Activated CD8-positive, alpha-beta T cell treated with anti-CD3 and anti-CD28 coated beads for 36 hours (primary cell): ENCODE results near the gene CCDC192. TPM values are rescaled to one million over a fixed set of nuclear protein-coding genes. Genes with fewer than 3 reads are reported as not detected.

ENCODE experiments used
- ATAC-seq: fragments of 200-7000 bp; cut with Tn5 transposase; one replicate; pipeline ENCODE4 v1.10.0; 2021; ENCODE audit warnings: mild to moderate bottlenecking, moderate library complexity
- CTCF ChIA-PET: fragments of 350-600 bp; sonication (Branson Sonifier 250); formaldehyde crosslinking; loops from one replicate; lab custom pipeline; 2021; ENCODE audit warnings: antibody characterized with exemption; lab: Charles Lee
- POLR2A ChIA-PET: fragments of 350-600 bp; sonication (Branson Sonifier 250); formaldehyde crosslinking; loops from one replicate; lab custom pipeline; 2021; ENCODE audit warnings: antibody characterized with exemption; lab: Charles Lee
- DNase-seq: peaks from one replicate; pipeline ENCODE4 v3.0.0-alpha.2; 2020
- H3K27ac Mint-ChIP-seq: one replicate; pipeline ENCODE4 v1.8.0; 2021; ENCODE audit warnings: mild to moderate bottlenecking, mixed read lengths
- H3K27me3 Mint-ChIP-seq: one replicate; pipeline ENCODE4 v1.8.0; 2021; ENCODE audit warnings: mixed read lengths
- H3K36me3 Mint-ChIP-seq: one replicate; pipeline ENCODE4 v1.8.0; 2021; ENCODE audit warnings: low read depth, mixed read lengths
- H3K4me1 Mint-ChIP-seq: one replicate; pipeline ENCODE4 v1.8.0; 2021; ENCODE audit warnings: low read depth, mixed read lengths
- H3K4me3 Mint-ChIP-seq: one replicate; pipeline ENCODE4 v1.8.0; 2021; ENCODE audit warnings: mild to moderate bottlenecking, moderate library complexity, mixed read lengths
- H3K9me3 Mint-ChIP-seq: one replicate; pipeline ENCODE4 v1.8.0; 2021; ENCODE audit warnings: mixed read lengths
- CTCF ChIP-seq: fragments of 200-600 bp; IDR thresholded peaks from one replicate; pipeline ENCODE4 v1.8.0; 2022; ENCODE audit warnings: antibody characterized with exemption, mild to moderate bottlenecking
- intact Hi-C: fragments of 100-400 bp; cut with micrococcal nuclease; formaldehyde crosslinking; loops from one replicate; pipeline ENCODE4 v1.10.0; 2022
- total RNA-seq, 2 experiments: library from RNA; stranded (reverse); gene quantifications; one replicate each; pipeline ENCODE4 v1.2.3, GENCODE V29; 2021

The CCDC192 gene
- total RNA-seq, 2 experiments from 2014 or later = not detected

GRCh38 chr5:127806776-127807175 lies 103.6 kb downstream of the CCDC192 start:
- TF ChIP-seq CTCF = no peak
- Mint-ChIP-seq H3K27me3 (peaks cover 7% of the 10 kb centered on the region), H3K36me3 (no peaks in the 10 kb centered on the region), H3K27ac (no peak overlapping the region), H3K9me3 (no peaks in the 10 kb centered on the region), H3K4me1 (no peaks in the 10 kb centered on the region), H3K4me3 (no peak overlapping the region)
- CTCF ChIA-PET = interaction anchor here (0.6 kb wide), 1 partner anchor 59 kb away, joined by 3 read pairs; no protein-coding TSS in a partner anchor
- POLR2A ChIA-PET = no interaction called here
- DNase-seq = no peak
- no peak for ATAC-seq
- intact Hi-C loops = no loop called here

- intact Hi-C loops = no loop called here
- Mint-ChIP-seq H3K36me3 (no peaks in the 10 kb centered on the region), H3K4me1 (no peaks in the 10 kb centered on the region), H3K9me3 (no peaks in the 10 kb centered on the region), H3K27me3 (peaks cover 10% of the 10 kb centered on the region), H3K27ac (no peak overlapping the region), H3K4me3 (no peak overlapping the region)
- no peak for ATAC-seq
- CTCF ChIA-PET = no interaction called here
- POLR2A ChIA-PET = no interaction called here
- DNase-seq = no peak
- TF ChIP-seq CTCF = no peak
Measured at GRCh38 chr5:127809533-127809932, 106.3 kb downstream of the CCDC192 start.

- TF ChIP-seq CTCF = no peak
- intact Hi-C loops = no loop called here
- no peak overlapping the region for H3K27ac Mint-ChIP-seq
- ChIA-PET CTCF (no interaction called here), POLR2A (no interaction called here)
- ATAC-seq (no peak), DNase-seq (no peak)
- H3K4me1 Mint-ChIP-seq = no peaks in the 10 kb centered on the region
- peaks cover 12% of the 10 kb centered on the region for H3K27me3 Mint-ChIP-seq
- no peaks in the 10 kb centered on the region for H3K9me3 Mint-ChIP-seq
- no peak overlapping the region for H3K4me3 Mint-ChIP-seq
- H3K36me3 Mint-ChIP-seq = no peaks in the 10 kb centered on the region
Measured at GRCh38 chr5:127810017-127810416, 106.8 kb downstream of the CCDC192 start.

- Mint-ChIP-seq H3K27ac (no peak overlapping the region), H3K27me3 (peaks cover 15% of the 10 kb centered on the region), H3K9me3 (no peaks in the 10 kb centered on the region), H3K4me1 (no peaks in the 10 kb centered on the region), H3K36me3 (no peaks in the 10 kb centered on the region), H3K4me3 (no peak overlapping the region)
- DNase-seq = no peak
- POLR2A ChIA-PET = no interaction called here
- CTCF ChIA-PET = no interaction called here
- TF ChIP-seq CTCF = no peak
- no peak for ATAC-seq
- intact Hi-C loops = no loop called here
Measured at GRCh38 chr5:127810707-127811490, 107.7 kb downstream of the CCDC192 start.

GRCh38 chr5:127812570-127812969 lies 109.4 kb downstream of the CCDC192 start:
- intact Hi-C loops = no loop called here
- Mint-ChIP-seq H3K4me1 (no peaks in the 10 kb centered on the region), H3K9me3 (no peaks in the 10 kb centered on the region), H3K27me3 (peaks cover 15% of the 10 kb centered on the region), H3K4me3 (no peak overlapping the region), H3K27ac (no peak overlapping the region), H3K36me3 (no peaks in the 10 kb centered on the region)
- no peak for TF ChIP-seq CTCF
- ChIA-PET POLR2A (no interaction called here), CTCF (no interaction called here)
- ATAC-seq (no peak), DNase-seq (no peak)
